D721Med (cell line): ENCODE results near the gene AMIGO2.

Experiments
- DNase-seq: peaks from one replicate; pipeline ENCODE4 v3.0.0; 2011; ENCODE audit warnings: low spot score; ENCODE audit not compliant: insufficient read length
- FAIRE-seq: peaks from 2 replicates; lab custom pipeline; 2011; peaks lifted over from hg19 to GRCh38; lab: Jason Lieb, UNC
- CTCF ChIP-seq: IDR thresholded peaks from 2 replicates; pipeline ENCODE4 v1.5.1; 2012; ENCODE audit warnings: mild to moderate bottlenecking, control low read depth; ENCODE audit not compliant: insufficient read depth; ENCODE audit errors: missing control alignments

The AMIGO2 gene

GRCh38 chr12:47041327-47041726 lies 38.4 kb downstream of the AMIGO2 start:
- TF ChIP-seq CTCF: no peak
- no peak for FAIRE-seq
- DNase-seq: no peak

GRCh38 chr12:47039756-47040155 lies 40.0 kb downstream of the AMIGO2 start:
- FAIRE-seq (no peak), DNase-seq (no peak)
- no peak for TF ChIP-seq CTCF

GRCh38 chr12:47039079-47039478 lies 40.7 kb downstream of the AMIGO2 start:
- no peak for FAIRE-seq
- no peak for DNase-seq
- no peak for TF ChIP-seq CTCF

GRCh38 chr12:47038270-47038748 lies 41.5 kb downstream of the AMIGO2 start:
- TF ChIP-seq CTCF: no peak
- DNase-seq (no peak), FAIRE-seq (no peak)

- DNase-seq: no peak
- no peak for FAIRE-seq
- TF ChIP-seq CTCF: no peak
Observed at GRCh38 chr12:47035484-47035883, 44.3 kb downstream of the AMIGO2 start.

GRCh38 chr12:47034661-47035060 lies 45.1 kb downstream of the AMIGO2 start:
- FAIRE-seq (no peak), DNase-seq (no peak)
- no peak for TF ChIP-seq CTCF

- FAIRE-seq (no peak), DNase-seq (no peak)
- TF ChIP-seq CTCF: no peak
Observed at GRCh38 chr12:47033789-47034555, 45.8 kb downstream of the AMIGO2 start.
